NB4 (cell line): ENCODE data around the gene MMEL1.
"Not testable (repeated sequence)": the region's sequence is repeated elsewhere in the genome, so short reads cannot be mapped to it uniquely, and the experiment has no call there.

Experiments used
- MYC ChIP-seq: IDR thresholded peaks from 2 replicates; pipeline ENCODE4 v1.6.1; 2011; ENCODE audit warnings: low read depth, low read length
- POLR2A ChIP-seq: IDR thresholded peaks from 2 replicates; pipeline ENCODE4 v1.6.1; 2011; ENCODE audit warnings: mild to moderate bottlenecking; ENCODE audit not compliant: insufficient read length; ENCODE audit errors: extremely low read depth
- TF ChIP-seq, protein P1 (sequence below): IDR thresholded peaks from one replicate; pipeline ENCODE4 v1.5.1; 2012; ENCODE audit warnings: low read depth, low read length
- TF ChIP-seq, protein P2 (sequence below): IDR thresholded peaks from 2 replicates; pipeline ENCODE4 v1.6.1; 2011; ENCODE audit warnings: low read depth, low read length

DNA sequence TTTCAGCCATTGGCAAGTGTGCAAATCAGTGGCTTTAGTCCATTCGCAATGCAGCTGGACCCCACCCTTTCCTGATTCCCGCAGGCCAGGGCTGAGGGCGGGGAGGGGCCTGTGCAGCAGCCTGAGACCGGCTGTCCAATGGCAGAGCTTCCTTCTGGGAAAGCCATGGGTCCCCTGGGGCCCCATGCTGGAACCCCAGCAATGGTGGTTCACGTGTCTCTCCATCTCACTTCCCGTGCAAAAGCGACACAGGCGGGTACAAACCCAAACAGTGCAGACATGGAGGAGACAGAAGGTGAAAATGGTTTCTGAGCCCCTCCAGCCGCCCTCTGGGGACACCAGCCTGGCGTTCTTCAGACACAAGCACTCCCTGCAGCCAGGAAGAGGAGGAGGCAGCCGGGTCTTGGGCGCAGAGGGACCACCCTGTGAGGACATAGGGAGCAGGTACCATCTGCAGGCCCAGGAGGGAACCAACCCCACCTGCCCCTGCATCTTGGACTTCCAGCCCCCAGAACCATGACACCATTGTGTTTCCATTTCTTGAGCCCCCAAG is 82.4 kb downstream of the MMEL1 start:
- TF ChIP-seq, protein P1, sequence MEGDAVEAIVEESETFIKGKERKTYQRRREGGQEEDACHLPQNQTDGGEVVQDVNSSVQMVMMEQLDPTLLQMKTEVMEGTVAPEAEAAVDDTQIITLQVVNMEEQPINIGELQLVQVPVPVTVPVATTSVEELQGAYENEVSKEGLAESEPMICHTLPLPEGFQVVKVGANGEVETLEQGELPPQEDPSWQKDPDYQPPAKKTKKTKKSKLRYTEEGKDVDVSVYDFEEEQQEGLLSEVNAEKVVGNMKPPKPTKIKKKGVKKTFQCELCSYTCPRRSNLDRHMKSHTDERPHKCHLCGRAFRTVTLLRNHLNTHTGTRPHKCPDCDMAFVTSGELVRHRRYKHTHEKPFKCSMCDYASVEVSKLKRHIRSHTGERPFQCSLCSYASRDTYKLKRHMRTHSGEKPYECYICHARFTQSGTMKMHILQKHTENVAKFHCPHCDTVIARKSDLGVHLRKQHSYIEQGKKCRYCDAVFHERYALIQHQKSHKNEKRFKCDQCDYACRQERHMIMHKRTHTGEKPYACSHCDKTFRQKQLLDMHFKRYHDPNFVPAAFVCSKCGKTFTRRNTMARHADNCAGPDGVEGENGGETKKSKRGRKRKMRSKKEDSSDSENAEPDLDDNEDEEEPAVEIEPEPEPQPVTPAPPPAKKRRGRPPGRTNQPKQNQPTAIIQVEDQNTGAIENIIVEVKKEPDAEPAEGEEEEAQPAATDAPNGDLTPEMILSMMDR, result not testable (repeated sequence)
- TF ChIP-seq, protein P2, sequence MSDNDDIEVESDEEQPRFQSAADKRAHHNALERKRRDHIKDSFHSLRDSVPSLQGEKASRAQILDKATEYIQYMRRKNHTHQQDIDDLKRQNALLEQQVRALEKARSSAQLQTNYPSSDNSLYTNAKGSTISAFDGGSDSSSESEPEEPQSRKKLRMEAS, result not testable (repeated sequence)
- not testable (repeated sequence) for TF ChIP-seq POLR2A, MYC
